HepG2 (cell line): ENCODE data around the gene ADIPOR2. TPM values are rescaled to one million over a fixed set of nuclear protein-coding genes. Genes with fewer than 3 reads are reported as not detected.

Experiments used
- ATAC-seq: fragments of 200-7000 bp; cut with Tn5 transposase; 3 replicates; pipeline ENCODE4 v1.9.1; 2020; ENCODE audit warnings: mild to moderate bottlenecking, moderate library complexity
- BruUV-seq: library from RNA; stranded (reverse); fragments of 400-500 nt; replicated peaks from 2 replicates; lab custom pipeline; 2021; lab: Mats Ljungman, UMichigan
- CTCF ChIA-PET: fragments of 300-600 bp; formaldehyde crosslinking; extraction: SDS; loops from one replicate; lab custom pipeline; 2021; ENCODE audit warnings: low total read pairs, inconsistent platforms, low intra/inter-chr PET ratio; lab: Yijun Ruan, JAX
- POLR2A ChIA-PET: fragments of 350-600 bp; sonication (Branson Sonifier 250); formaldehyde crosslinking; loops from one replicate; lab custom pipeline; 2020; ENCODE audit warnings: antibody characterized with exemption, inconsistent platforms; lab: Yijun Ruan, JAX
- DNase-seq: peaks from one replicate; pipeline ENCODE4 v3.0.0-alpha.2; 2015; ENCODE audit warnings: low spot score
- FAIRE-seq: peaks from 3 replicates; lab custom pipeline; 2011; peaks lifted over from hg19 to GRCh38; lab: Jason Lieb, UNC
- H2AFZ ChIP-seq: one replicate; pipeline ENCODE4 v1.6.1; 2011; ENCODE audit warnings: low read length, inconsistent platforms
- H3K27ac ChIP-seq: fragments of 300-600 bp; 3 replicates; pipeline ENCODE4 v1.8.0; 2011; ENCODE audit warnings: mixed run types, mild to moderate bottlenecking, mixed read lengths, low read length, inconsistent platforms; ENCODE audit not compliant: insufficient read depth; ENCODE audit errors: extremely low read length
- H3K27me3 ChIP-seq, 2 experiments: fragments of 200-600 bp in 1 of 2; 2 replicates in 1 of 2; 3 replicates in 1 of 2; pipeline versions ENCODE4 v1.6.0 to v1.8.0; 2011; ENCODE audit warnings: low read length in 2 of 2, mild to moderate bottlenecking in 2 of 2, moderate library complexity in 2 of 2, inconsistent platforms in 1 of 2; ENCODE audit not compliant: insufficient read depth in 2 of 2, control insufficient read depth in 1 of 2
- H3K36me3 ChIP-seq, 2 experiments: fragments of 200-600 bp in 1 of 2; replicated peaks in 1 of 2; 2 replicates in 1 of 2; 3 replicates in 1 of 2; pipeline versions ENCODE4 v1.5.1 to v1.8.0; 2011; ENCODE audit warnings: low read length in 2 of 2, inconsistent platforms in 1 of 2; ENCODE audit not compliant: insufficient read depth in 2 of 2, control insufficient read depth in 1 of 2
- H3K4me1 ChIP-seq: 2 replicates; pipeline ENCODE4 v1.5.1; 2012; ENCODE audit warnings: low read length, inconsistent platforms; ENCODE audit not compliant: insufficient read depth
- H3K4me2 ChIP-seq: 2 replicates; pipeline ENCODE4 v1.6.0; 2011; ENCODE audit warnings: low read depth, low read length, inconsistent platforms
- H3K4me3 ChIP-seq, 3 experiments: fragments of 200-600 bp in 1 of 3; sonication (generic), shearing (Covaris generic) in 1 of 3; replicated peaks in 1 of 3; 2 replicates each; pipeline ENCODE4 v1.5.1; 2011 to 2016; ENCODE audit warnings: low read length in 3 of 3, inconsistent platforms in 2 of 3, low read depth in 2 of 3, mild to moderate bottlenecking in 2 of 3, control low read depth in 1 of 3, mixed read lengths in 1 of 3; ENCODE audit not compliant: insufficient read depth in 1 of 3
- H3K79me2 ChIP-seq: one replicate; pipeline ENCODE4 v1.6.1; 2011; ENCODE audit warnings: low read length, inconsistent platforms; ENCODE audit not compliant: insufficient read depth
- H3K9ac ChIP-seq: 2 replicates; pipeline ENCODE4 v1.6.0; 2011; ENCODE audit warnings: mild to moderate bottlenecking, low read depth, low read length, inconsistent platforms; ENCODE audit not compliant: insufficient read depth
- H3K9me3 ChIP-seq: 2 replicates; pipeline ENCODE4 v1.5.1; 2012; ENCODE audit warnings: mild to moderate bottlenecking, low read length
- H4K20me1 ChIP-seq: 2 replicates; pipeline ENCODE4 v1.6.0; 2011; ENCODE audit warnings: inconsistent platforms, mild to moderate bottlenecking, low read length, moderate library complexity; ENCODE audit not compliant: insufficient read depth
- BCL6 ChIP-seq: IDR thresholded peaks from 2 replicates; pipeline ENCODE4 v1.6.1; 2016; ENCODE audit warnings: missing genetic modification reagents, missing compliant biosample characterization
- CBX2 ChIP-seq, 2 experiments: fragments of 200-600 bp in 1 of 2; sonication (generic); formaldehyde crosslinking in 1 of 2; IDR thresholded peaks; 2 replicates each; pipeline versions ENCODE4 v1.7.0 to v1.8.1; 2018 to 2022; ENCODE audit warnings: low read depth in 2 of 2, low read length in 1 of 2, mild to moderate bottlenecking in 1 of 2, missing genetic modification reagents in 1 of 2
- DPF2 ChIP-seq: sonication (generic); formaldehyde crosslinking; IDR thresholded peaks from 2 replicates; pipeline ENCODE4 v1.4.0; 2020; ENCODE audit warnings: mild to moderate bottlenecking, low read depth, missing genetic modification reagents, borderline replicate concordance
- POLR2A ChIP-seq, 2 experiments: IDR thresholded peaks; 2 replicates each; pipeline ENCODE4 v1.6.1; 2011; ENCODE audit warnings: low read depth in 2 of 2, low read length in 2 of 2, mild to moderate bottlenecking in 1 of 2, moderate library complexity in 1 of 2; ENCODE audit not compliant: insufficient read depth in 1 of 2
- POLR2AphosphoS5 ChIP-seq: IDR thresholded peaks from 2 replicates; pipeline ENCODE4 v1.6.1; 2012; ENCODE audit warnings: low read depth, low read length
- RORA ChIP-seq: sonication (generic); formaldehyde crosslinking; IDR thresholded peaks from 2 replicates; pipeline ENCODE4 v1.5.0; 2020; ENCODE audit warnings: mild to moderate bottlenecking, missing genetic modification reagents, moderate library complexity
- SMAD3 ChIP-seq: sonication (generic); formaldehyde crosslinking; IDR thresholded peaks from 2 replicates; pipeline ENCODE4 v1.4.0; 2020; ENCODE audit warnings: missing genetic modification reagents
- SOX13 ChIP-seq, 3 experiments: fragments of 450-650 bp in 1 of 3; sonication (generic) in 1 of 3; formaldehyde crosslinking in 1 of 3; IDR thresholded peaks in 2 of 3; conservative IDR thresholded peaks in 1 of 3; 2 replicates each; pipeline versions ENCODE4 v1.5.0 to v1.6.1; 2016 to 2020; ENCODE audit warnings: antibody characterized with exemption in 1 of 3, mild to moderate bottlenecking in 1 of 3, missing compliant biosample characterization in 1 of 3, missing genetic modification reagents in 1 of 3, moderate library complexity in 1 of 3
- STAG1 ChIP-seq: sonication (generic); formaldehyde crosslinking; IDR thresholded peaks from 2 replicates; pipeline ENCODE4 v1.4.0; 2020; ENCODE audit warnings: missing genetic modification reagents
- TBX2 ChIP-seq: sonication (generic); formaldehyde crosslinking; IDR thresholded peaks from 2 replicates; pipeline ENCODE4 v1.5.0; 2020; ENCODE audit warnings: missing genetic modification reagents, mild to moderate bottlenecking, borderline replicate concordance
- TCF7 ChIP-seq: sonication (generic); IDR thresholded peaks from 2 replicates; pipeline ENCODE4 v1.6.1; 2016; ENCODE audit warnings: antibody characterized with exemption, low read depth
- ZNF124 ChIP-seq: sonication (generic); formaldehyde crosslinking; IDR thresholded peaks from 2 replicates; pipeline ENCODE4 v1.4.0; 2020; ENCODE audit warnings: missing genetic modification reagents
- ZNF383 ChIP-seq: sonication (generic); formaldehyde crosslinking; IDR thresholded peaks from 2 replicates; pipeline ENCODE4 v1.4.0; 2020; ENCODE audit warnings: missing genetic modification reagents, mild to moderate bottlenecking, borderline replicate concordance
- ZNF451 ChIP-seq: sonication (generic); formaldehyde crosslinking; IDR thresholded peaks from 2 replicates; pipeline ENCODE4 v1.5.0; 2020; ENCODE audit warnings: mild to moderate bottlenecking, missing genetic modification reagents
- WGBS: methylation state at CpG from one replicate; pipeline ENCODE4 v1.1.6; 2017; ENCODE audit warnings: low lambda C conversion rate; 5-methylcytosine and 5-hydroxymethylcytosine counted together
- in situ Hi-C: cut with HindIII; loops from 2 replicates; pipeline ENCODE4 v1.10.0; 2017; ENCODE audit warnings: low pct_unique_long_range_greater_than_20kb; ENCODE audit not compliant: extremely low pct_ligation_motif_present
- intact Hi-C: fragments of 100-400 bp; cut with micrococcal nuclease; formaldehyde crosslinking; loops from one replicate; pipeline ENCODE4 v1.10.0; 2022; ENCODE audit not compliant: unreplicated experiment
- polyA plus RNA-seq, 8 experiments: library from polyadenylated mRNA; depleted of rRNA in 3 of 8; stranded (reverse) in 7 of 8; unstranded in 1 of 8; fragments of >200 nt; fragmentation: Illumina TruSeq in 4 of 8; extraction: Trizol in 4 of 8; gene quantifications; 2 replicates each; pipeline versions ENCODE4 v1.2.1 to v1.2.3, GENCODE V29; 2011 to 2016; ENCODE audit warnings: low read depth in 4 of 8, missing spikeins in 1 of 8, mixed read lengths in 1 of 8; ENCODE audit not compliant: insufficient read depth in 1 of 8
- total RNA-seq, 5 experiments: library from RNA; depleted of rRNA; stranded (reverse); fragments of >200 nt; fragmentation: Illumina TruSeq; extraction: Trizol; gene quantifications; 2 replicates each; pipeline ENCODE4 v1.2.3, GENCODE V29; 2016; ENCODE audit warnings: low read depth in 1 of 5
- TF ChIP-seq, protein P1 (sequence below): sonication (generic); formaldehyde crosslinking; IDR thresholded peaks from 2 replicates; pipeline ENCODE4 v1.4.0; 2020; ENCODE audit warnings: missing genetic modification reagents, mild to moderate bottlenecking, borderline replicate concordance
- TF ChIP-seq, protein P2 (sequence below): sonication (generic); formaldehyde crosslinking; conservative IDR thresholded peaks from 2 replicates; pipeline ENCODE4 v1.4.0; 2020; ENCODE audit warnings: missing genetic modification reagents
- TF ChIP-seq, protein P3 (sequence below): sonication (generic); formaldehyde crosslinking; IDR thresholded peaks from 2 replicates; pipeline ENCODE4 v1.4.0; 2020; ENCODE audit warnings: missing genetic modification reagents, low read depth, mild to moderate bottlenecking, borderline replicate concordance
- TF ChIP-seq, protein P4 (sequence below): sonication (generic); formaldehyde crosslinking; IDR thresholded peaks from 2 replicates; pipeline ENCODE4 v1.5.1; 2020; ENCODE audit warnings: missing genetic modification reagents, mild to moderate bottlenecking, borderline replicate concordance

Gene ADIPOR2
- total and polyA plus RNA-seq, 2 of the 13 experiments (the other 11 are each of a cell fraction or from before 2014, with no cell fraction given) = 35.2 to 52.2 TPM

DNA sequence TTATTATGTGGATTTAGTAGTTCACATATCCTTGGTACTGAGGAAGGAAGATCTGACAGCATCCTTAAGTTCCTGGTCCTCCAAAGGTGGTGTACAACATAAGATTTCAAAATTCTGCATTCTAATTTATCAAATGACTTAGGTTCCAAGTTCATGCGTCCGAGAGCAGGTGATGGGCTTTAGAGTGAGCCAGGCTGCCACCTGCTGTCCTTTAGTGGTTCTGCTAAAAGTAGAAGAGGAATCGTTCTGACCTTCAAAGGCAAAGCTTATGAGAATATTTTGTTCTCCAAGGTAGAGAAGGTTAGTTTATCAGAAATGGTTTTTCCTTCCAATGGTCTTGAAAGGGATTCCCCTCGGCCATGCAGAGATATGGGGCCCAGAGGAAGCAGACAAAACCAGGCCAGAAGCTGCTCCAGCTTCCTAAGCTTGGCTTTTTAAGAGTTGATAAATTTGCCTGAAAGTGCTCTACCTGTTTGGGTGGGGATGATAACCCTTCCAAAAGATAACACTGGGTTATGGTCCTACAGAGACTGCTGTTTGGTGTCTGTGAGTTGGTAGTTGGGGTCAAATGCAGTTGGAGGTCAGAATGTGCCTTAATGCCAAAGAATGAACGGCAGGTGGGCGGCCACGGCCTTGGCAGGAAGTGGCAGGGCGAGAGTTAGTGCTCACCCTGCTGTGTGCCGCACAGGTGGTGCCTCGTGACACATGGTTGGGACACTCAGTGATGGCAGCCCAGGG, 100.4 kb downstream of the ADIPOR2 start:
- Histone ChIP-seq H2AFZ (no peak overlapping the region), H4K20me1 (no peaks in the 10 kb centered on the region), H3K4me3 (no peak overlapping the region), H3K36me3 (peaks cover 1 to 24% of the 10 kb centered on the region in 2 experiments), H3K4me1 (peaks cover 19% of the 10 kb centered on the region; the same call in 1 of the 2 replicates), H3K4me2 (no peak overlapping the region), H3K27ac (no peak overlapping the region), H3K9ac (no peak overlapping the region), H3K27me3 (no peaks in the 10 kb centered on the region), H3K9me3 (no peaks in the 10 kb centered on the region), H3K79me2 (no peaks in the 10 kb centered on the region)
- peak; percentile 96 for FAIRE-seq
- DNase-seq = peak; percentile 63
- ChIA-PET CTCF (interaction anchor here (0.7 to 3.2 kb wide), 6 partner anchors 81 to 157 kb away, joined by 3 to 47 read pairs (median 6); no protein-coding TSS in a partner anchor), POLR2A (interaction anchor here (0.9 to 1.6 kb wide), 2 partner anchors 100 to 138 kb away, joined by 3 to 14 read pairs; partner anchors contain the start of gene ADIPOR2)
- 50% methylated on average over 7 of the region's 10 CpGs for WGBS
- in situ Hi-C loops (loop anchor here (5.0 kb wide), 2 partner anchors 139 to 146 kb away; no protein-coding TSS in a partner anchor), intact Hi-C loops (loop anchor here (1.0 to 5.0 kb wide), 4 partner anchors 80 to 157 kb away; partner anchors contain the start of gene ADIPOR2)
- peak; percentile 33 for ATAC-seq
- no TSS peak for BruUV-seq
- TF ChIP-seq POLR2A (IDR thresholded peaks at IDR 0.05; ENCODE audit: insufficient read depth in 1 of 2, low read depth in 2 of 2, low read length in 2 of 2) (0 out of 4 replicates have a peak, but pooled peaks of 1 of the 2 experiments have one; percentile 30), RORA (CRISPR knock-in tag) (no peak), ZNF124 (CRISPR knock-in tag) (no peak), POLR2AphosphoS5 (no peak), STAG1 (CRISPR knock-in tag) (peak; percentile 95), ZNF451 (CRISPR knock-in tag) (no peak), TBX2 (no peak), CBX2 (IDR thresholded peaks at IDR 0.05; ENCODE audit: low read depth, low read length) (no peak), CBX2 (CRISPR knock-in tag; IDR thresholded peaks at IDR 0.05; ENCODE audit: low read depth) (no peak), SMAD3 (no peak), ZNF383 (CRISPR knock-in tag) (no peak), BCL6 (no peak), SOX13 (IDR thresholded peaks at IDR 0.05) (no peak), SOX13 (CRISPR knock-in tag; conservative IDR thresholded peaks at IDR 0.05 in 1 of 2, IDR thresholded peaks at IDR 0.05 in 1 of 2) (no peak), DPF2 (CRISPR knock-in tag) (no peak), TCF7 (no peak)
- TF ChIP-seq, protein P1, sequence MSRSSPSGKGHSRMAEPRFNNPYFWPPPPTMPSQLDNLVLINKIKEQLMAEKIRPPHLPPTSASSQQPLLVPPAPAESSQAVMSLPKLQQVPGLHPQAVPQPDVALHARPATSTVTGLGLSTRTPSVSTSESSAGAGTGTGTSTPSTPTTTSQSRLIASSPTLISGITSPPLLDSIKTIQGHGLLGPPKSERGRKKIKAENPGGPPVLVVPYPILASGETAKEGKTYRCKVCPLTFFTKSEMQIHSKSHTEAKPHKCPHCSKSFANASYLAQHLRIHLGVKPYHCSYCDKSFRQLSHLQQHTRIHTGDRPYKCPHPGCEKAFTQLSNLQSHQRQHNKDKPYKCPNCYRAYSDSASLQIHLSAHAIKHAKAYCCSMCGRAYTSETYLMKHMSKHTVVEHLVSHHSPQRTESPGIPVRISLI (CRISPR knock-in tag) = peak; percentile 18; the same call in 1 of the 2 replicates
- TF ChIP-seq, protein P2, sequence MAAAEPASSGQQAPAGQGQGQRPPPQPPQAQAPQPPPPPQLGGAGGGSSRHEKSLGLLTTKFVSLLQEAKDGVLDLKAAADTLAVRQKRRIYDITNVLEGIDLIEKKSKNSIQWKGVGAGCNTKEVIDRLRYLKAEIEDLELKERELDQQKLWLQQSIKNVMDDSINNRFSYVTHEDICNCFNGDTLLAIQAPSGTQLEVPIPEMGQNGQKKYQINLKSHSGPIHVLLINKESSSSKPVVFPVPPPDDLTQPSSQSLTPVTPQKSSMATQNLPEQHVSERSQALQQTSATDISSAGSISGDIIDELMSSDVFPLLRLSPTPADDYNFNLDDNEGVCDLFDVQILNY = no peak
- TF ChIP-seq, protein P3, sequence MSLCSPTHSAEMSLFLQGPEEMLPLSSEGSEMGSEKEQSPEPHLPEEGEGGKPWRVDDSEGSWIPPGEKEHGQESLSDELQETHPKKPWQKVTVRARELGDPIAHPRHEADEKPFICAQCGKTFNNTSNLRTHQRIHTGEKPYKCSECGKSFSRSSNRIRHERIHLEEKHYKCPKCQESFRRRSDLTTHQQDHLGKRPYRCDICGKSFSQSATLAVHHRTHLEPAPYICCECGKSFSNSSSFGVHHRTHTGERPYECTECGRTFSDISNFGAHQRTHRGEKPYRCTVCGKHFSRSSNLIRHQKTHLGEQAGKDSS (CRISPR knock-in tag) = 0 out of 2 replicates have a peak, but pooled peaks have one; percentile 3
- TF ChIP-seq, protein P4, sequence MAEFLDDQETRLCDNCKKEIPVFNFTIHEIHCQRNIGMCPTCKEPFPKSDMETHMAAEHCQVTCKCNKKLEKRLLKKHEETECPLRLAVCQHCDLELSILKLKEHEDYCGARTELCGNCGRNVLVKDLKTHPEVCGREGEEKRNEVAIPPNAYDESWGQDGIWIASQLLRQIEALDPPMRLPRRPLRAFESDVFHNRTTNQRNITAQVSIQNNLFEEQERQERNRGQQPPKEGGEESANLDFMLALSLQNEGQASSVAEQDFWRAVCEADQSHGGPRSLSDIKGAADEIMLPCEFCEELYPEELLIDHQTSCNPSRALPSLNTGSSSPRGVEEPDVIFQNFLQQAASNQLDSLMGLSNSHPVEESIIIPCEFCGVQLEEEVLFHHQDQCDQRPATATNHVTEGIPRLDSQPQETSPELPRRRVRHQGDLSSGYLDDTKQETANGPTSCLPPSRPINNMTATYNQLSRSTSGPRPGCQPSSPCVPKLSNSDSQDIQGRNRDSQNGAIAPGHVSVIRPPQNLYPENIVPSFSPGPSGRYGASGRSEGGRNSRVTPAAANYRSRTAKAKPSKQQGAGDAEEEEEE = no peak
